IPS-15b (cell line): Measurements from ENCODE around the gene DEK.
"Not testable (repeated sequence)": the region's sequence is repeated elsewhere in the genome, so short reads cannot be mapped to it uniquely, and the experiment has no call there.

Source experiments
- H3K27me3 ChIP-seq: one replicate; pipeline ENCODE4 v1.6.1; 2013; ENCODE audit warnings: low read length; ENCODE audit not compliant: control insufficient read depth, insufficient read depth
- H3K36me3 ChIP-seq: one replicate; pipeline ENCODE4 v1.6.1; 2013; ENCODE audit warnings: low read length; ENCODE audit not compliant: control insufficient read depth, insufficient read depth
- H3K4me1 ChIP-seq: one replicate; pipeline ENCODE4 v1.6.1; 2013; ENCODE audit warnings: mild to moderate bottlenecking, low read length; ENCODE audit not compliant: control insufficient read depth, insufficient read depth
- H3K4me3 ChIP-seq: one replicate; pipeline ENCODE4 v1.5.1; 2013; ENCODE audit warnings: low read depth, low read length
- H3K9ac ChIP-seq: one replicate; pipeline ENCODE4 v1.6.1; 2013; ENCODE audit warnings: low read depth, mild to moderate bottlenecking, low read length
- H3K9me3 ChIP-seq: one replicate; pipeline ENCODE4 v1.6.1; 2013; ENCODE audit warnings: mild to moderate bottlenecking, low read length; ENCODE audit not compliant: control insufficient read depth, insufficient read depth

DEK gene

GRCh38 chr6:18186033-18186432, 78.3 kb downstream of the DEK start:
- Histone ChIP-seq H3K36me3 (no peaks in the 10 kb centered on the region), H3K9me3 (no peaks in the 10 kb centered on the region), H3K27me3 (no peaks in the 10 kb centered on the region), H3K4me1 (peaks cover 18% of the 10 kb centered on the region), H3K4me3 (no peak overlapping the region), H3K9ac (no peak overlapping the region)

- H3K9ac ChIP-seq, result no peak overlapping the region
- H3K9me3 ChIP-seq, result no peaks in the 10 kb centered on the region
- H3K36me3 ChIP-seq, result no peaks in the 10 kb centered on the region
- no peak overlapping the region for H3K4me3 ChIP-seq
- H3K27me3 ChIP-seq, result no peaks in the 10 kb centered on the region
- peaks cover 18% of the 10 kb centered on the region for H3K4me1 ChIP-seq
These were observed 78.7 kb downstream of the DEK start for GRCh38 chr6:18185624-18186023.

- no peak overlapping the region for H3K9ac ChIP-seq
These were observed 80.6 kb downstream of the DEK start for GRCh38 chr6:18183766-18184165.

GRCh38 chr6:18182568-18182967, 81.8 kb downstream of the DEK start:
- Histone ChIP-seq H3K27me3 (no peaks in the 10 kb centered on the region), H3K9ac (no peak overlapping the region), H3K9me3 (no peaks in the 10 kb centered on the region), H3K4me1 (peaks cover 18% of the 10 kb centered on the region), H3K36me3 (no peaks in the 10 kb centered on the region), H3K4me3 (no peak overlapping the region)

More at GRCh38 chr6:18183766-18184165, 80.6 kb downstream of the DEK start:
- Histone ChIP-seq H3K4me1 (peaks cover 18% of the 10 kb centered on the region), H3K27me3 (no peaks in the 10 kb centered on the region), H3K9me3 (no peaks in the 10 kb centered on the region), H3K36me3 (no peaks in the 10 kb centered on the region), H3K4me3 (no peak overlapping the region)

- H3K9ac ChIP-seq, result no peak overlapping the region
- H3K9me3 ChIP-seq, result no peaks in the 10 kb centered on the region
These were observed 84.5 kb downstream of the DEK start for GRCh38 chr6:18179770-18180356.

GRCh38 chr6:18178960-18179615, 85.2 kb downstream of the DEK start:
- no peaks in the 10 kb centered on the region for H3K4me1 ChIP-seq
- H3K4me3 ChIP-seq, result no peak overlapping the region
- H3K36me3 ChIP-seq, result no peaks in the 10 kb centered on the region
- no peaks in the 10 kb centered on the region for H3K9me3 ChIP-seq
- H3K27me3 ChIP-seq, result no peaks in the 10 kb centered on the region
- no peak overlapping the region for H3K9ac ChIP-seq

More at GRCh38 chr6:18179770-18180356, 84.5 kb downstream of the DEK start:
- H3K4me3 ChIP-seq, result no peak overlapping the region
- H3K36me3 ChIP-seq, result no peaks in the 10 kb centered on the region
- no peaks in the 10 kb centered on the region for H3K27me3 ChIP-seq
- H3K4me1 ChIP-seq, result no peaks in the 10 kb centered on the region

- no peaks in the 10 kb centered on the region for H3K9me3 ChIP-seq
- no peak overlapping the region for H3K4me3 ChIP-seq
- H3K4me1 ChIP-seq, result no peaks in the 10 kb centered on the region
- H3K9ac ChIP-seq, result no peak overlapping the region
- no peaks in the 10 kb centered on the region for H3K36me3 ChIP-seq
- no peaks in the 10 kb centered on the region for H3K27me3 ChIP-seq
These were observed 86.9 kb downstream of the DEK start for GRCh38 chr6:18177286-18177965.

GRCh38 chr6:18176198-18176597, 88.1 kb downstream of the DEK start:
- not testable (repeated sequence) for H3K27me3 ChIP-seq, H3K36me3 ChIP-seq, H3K4me3 ChIP-seq, H3K9ac ChIP-seq, H3K4me1 ChIP-seq, H3K9me3 ChIP-seq
